ENCODE results near the gene CD2AP.

CD2AP gene

DNA sequence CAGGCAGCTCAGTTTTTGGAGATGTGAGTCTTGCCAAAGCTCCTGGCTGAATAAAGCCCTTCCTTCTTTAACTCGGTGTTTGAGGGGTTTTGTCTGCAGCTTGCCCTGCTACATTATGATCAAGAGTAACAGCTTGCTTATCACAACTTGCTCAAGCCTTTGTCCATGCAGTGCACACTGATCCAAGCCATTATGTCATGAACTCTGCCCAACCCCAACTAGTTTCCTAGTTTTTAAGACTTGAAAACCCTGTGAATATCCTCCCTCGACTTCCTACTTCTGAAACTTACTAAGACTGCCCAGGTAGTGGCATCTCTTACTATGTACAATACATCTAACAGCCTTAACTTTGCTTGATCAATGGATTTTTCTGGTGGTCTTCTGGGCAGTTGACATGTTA, 170.4 kb downstream of the CD2AP start:
- DNase-seq = no peak

DNA sequence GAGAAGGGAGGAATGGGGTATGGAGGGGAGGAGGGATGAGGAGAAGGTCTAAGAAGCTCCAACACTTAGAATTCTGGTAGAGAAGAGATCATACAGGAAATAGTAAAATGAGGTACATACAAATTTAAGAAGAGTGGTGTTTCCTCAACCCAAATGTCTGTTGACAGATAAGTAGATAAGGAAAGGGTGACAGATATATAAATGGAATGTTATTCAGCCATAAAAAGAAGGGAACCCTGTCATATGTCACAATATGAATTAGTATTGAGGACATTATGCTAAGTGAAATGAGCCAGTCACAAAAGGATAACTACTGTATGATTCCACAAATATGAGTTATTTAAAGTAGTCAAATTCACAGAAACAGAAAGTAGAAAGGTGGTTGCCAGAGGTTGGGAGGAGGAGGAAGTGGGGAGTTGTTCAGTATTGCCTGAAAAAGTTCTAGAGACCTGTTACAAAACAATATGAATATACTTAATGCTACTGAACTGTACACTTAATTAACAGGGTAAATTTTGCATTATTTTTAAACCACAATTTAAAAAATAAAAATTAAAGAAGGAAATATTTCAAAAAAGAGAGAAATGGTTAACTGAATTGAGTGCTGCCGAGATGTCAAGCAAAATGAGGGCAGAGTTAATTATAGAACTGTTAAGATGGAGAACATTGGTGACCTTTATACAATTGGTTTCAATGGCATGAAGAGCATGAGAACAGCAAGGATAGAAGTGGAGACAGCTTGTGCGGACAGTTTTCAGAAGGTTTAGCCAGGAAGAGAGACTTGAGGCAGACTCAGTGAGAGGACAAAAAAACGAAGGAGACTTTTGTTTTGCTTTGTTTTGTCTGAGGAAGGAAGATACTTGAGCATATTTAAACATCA, 173.2 kb downstream of the CD2AP start:
- no peak for DNase-seq

DNA sequence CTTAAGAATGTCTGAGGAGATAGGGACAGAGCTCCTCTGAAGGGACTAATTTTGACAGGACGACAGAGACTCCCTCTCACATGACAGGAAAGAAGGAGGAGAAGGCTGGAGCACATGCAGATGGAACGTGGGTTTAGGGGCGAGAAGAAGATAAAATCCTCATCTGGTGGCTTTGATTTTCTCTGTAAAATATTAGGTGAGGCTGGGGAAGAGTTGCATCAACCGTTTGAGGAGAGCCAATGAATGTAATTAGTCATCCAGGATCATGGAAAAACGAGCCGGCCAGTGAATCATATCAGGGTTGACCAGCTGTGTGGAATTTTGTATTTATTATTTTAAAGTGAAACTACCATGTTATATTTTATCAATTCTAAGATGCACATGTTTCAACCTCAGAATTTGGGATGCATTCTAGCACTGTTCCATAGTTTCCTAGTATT, 173.9 kb downstream of the CD2AP start:
- no peak for DNase-seq

DNA sequence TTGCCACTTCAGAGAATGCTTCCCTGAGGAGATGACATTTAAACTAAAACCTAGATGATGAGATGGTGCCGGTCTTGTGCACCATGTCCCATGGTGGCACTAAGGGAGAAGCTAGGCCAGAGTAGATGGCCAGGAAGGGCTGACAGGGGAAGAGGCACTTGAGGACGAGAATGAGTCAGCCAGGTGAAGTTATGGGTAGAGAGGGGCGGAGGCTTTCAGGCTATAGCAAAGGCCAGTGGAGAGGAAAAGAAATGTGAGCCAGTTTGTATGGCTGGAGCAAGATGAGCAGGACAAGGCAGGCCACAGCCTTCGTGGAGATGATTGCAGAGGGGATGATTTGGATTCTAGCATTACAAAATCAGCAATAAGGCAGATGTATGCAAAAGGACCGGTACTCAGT, 176.1 kb downstream of the CD2AP start:
- no peak for DNase-seq

DNA sequence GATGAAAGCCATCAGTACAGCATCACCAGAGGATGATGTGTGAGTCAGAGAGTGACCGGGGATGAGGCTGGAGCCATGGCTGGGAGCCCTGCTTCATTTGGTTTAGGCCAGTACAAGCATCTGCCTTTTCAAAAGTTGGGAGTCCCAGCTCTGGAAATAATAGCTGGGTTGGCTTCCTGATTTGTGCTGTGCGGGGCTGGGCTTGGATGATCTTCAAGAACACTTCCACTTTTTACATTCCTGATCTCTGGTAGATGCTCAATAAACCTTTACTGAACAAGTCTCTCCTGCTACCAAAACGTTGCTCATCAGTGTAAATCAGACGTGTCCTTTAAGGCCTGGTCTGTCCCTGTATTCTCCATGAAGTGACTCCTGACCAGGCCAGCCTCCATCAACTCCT, 176.7 kb downstream of the CD2AP start:
- DNase-seq = no peak

DNA sequence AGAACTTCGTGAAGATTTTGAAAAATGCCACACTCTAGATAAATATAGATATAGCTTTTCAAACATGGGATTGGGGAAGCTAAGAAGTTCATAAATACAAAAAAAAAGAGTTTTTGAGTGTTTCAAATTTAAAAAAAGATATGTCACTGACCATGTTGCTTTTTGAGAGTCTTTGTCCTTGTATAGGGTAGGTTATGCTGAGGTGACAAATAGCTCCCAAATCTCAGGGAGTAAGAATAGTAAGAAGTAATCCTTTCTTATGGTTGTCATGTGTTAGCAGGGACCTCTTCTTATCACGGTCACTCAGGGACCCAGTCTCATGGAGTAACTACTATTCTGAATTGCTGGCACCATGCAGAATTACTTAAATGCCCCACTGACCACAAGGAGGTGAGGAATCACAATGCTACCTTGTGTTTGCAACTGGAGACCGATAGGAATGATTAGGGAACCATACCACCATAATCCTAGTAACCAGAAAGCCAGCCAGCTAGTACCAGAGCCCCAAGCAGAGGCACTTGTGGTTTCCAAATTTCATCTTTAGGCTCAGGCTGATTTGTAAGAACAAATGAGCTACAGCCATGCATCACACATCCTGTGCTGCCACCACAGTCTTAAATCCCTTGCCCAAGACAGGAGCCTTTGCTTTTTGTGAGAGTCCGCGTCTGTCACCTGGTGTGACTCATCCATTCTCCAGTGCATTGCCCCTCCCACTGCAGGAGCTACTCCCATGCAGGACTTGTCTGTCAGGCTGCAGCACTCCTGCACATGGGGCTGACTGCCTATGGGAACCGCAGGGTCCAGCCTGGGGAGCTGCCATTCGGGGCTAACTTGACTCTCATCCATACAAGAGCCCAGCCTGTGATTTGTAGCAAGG, 178.4 kb downstream of the CD2AP start:
- no peak for DNase-seq

DNA sequence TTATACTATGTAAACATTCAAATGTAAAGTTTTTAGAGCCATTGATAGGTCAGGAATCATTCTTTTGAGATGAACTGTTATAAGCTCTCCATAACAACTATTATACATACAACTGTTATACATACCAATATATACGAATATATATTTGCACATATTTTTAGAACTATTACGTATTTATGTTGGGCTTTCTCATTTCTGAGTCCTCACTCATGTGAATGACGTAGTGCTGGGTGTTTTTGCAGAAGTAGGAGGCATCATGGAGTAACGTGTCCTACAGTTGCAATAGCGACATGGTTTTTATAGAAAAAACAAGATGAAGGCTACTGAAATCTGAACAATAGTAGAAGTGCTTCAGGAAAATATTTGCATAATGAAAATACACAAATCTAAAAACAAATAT, 184.4 kb downstream of the CD2AP start:
- DNase-seq = no peak

DNA sequence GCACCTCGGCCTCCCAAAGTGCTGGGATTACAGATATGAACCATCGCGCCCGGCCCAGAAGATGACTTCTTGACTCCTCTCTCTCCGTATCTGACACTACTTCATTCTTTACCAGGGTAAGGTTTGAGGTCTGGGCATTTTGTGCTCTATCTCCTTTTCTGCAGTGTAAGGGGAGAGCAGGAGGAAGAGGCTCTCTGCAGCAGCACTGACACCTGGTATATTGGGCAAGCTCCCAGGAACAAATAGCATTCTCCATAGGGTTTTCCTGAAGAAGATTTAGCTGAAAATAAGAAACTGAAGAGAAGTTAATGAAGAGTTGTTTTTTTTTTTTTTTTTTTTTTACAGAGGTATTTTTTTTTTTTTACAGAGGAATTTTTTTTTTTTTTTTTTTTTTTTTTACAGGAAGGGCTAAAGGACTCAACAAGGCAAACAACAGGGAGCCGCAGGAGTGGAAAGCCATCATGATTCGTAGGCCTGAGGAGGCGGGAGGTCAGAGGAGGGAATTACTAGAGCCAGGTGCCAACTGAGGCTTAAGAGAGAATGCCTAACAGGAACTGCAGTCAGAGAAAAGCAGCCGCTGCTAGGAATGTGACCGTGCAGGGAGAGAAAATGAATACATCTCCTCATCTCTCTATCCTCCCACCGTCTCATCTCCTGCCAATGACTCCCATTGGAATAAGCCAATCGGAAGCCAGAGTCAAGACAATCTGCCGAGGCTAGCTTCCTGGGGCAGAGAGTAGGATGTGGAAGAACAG, 186.1 kb downstream of the CD2AP start:
- DNase-seq = no peak

DNA sequence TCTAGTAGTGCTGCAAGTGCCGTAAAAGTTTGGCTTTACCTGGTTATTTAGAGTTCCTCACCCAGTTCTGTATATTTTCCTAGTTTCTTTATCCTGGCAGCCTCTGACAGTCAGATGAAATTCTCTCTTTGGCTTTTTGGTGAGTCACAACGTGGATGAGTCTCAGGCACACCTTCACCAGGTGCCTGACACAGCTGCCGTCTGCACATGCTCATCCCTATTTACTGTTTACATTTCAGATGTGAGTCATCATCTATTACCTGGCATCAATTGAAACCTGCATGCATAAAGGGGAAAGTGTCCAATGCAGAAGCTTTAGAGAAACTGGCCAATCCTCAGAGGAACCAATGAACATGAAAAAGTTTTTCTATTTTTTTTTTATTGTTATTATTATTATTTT, 187.5 kb downstream of the CD2AP start:
- DNase-seq = no peak

DNA sequence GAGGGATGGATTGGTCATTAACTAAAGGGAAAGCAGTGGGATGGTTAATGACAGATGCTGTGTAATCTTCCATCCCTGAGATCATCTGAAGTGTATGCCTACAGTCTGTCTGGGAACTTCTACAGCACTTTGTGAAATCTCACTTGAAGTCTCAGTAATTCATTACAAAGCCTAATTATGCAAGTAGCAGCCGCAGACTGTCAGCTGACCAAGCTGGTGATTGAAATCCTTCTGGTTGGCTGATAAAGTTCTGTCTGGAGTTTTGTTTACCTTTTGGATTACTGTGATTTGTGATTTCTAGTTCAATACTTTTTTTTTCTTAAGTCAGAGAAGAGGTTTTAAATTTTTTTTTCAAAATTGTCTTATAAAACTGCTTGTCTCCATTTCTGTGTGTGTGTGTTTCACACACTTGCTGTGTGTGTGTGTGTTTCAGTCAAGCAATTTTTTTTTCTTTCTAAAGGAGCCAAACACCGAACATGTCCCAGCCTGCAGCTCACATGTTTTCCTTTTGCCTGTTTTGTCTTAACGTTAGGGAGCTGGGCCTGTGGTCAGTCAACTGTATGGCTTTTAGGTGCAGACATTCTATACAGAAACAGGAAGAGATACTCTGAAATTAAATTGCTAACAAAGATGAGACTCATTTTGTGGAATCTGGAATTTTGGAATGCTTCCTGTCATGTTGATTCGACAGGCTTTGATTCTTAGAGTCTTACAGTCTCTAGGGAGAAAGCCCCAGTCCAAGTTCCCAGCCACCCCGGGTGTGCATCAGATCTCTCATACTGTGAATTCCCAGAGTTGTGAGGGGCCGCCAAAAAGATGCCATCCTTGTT, 192.3 kb downstream of the CD2AP start:
- DNase-seq = no peak

DNA sequence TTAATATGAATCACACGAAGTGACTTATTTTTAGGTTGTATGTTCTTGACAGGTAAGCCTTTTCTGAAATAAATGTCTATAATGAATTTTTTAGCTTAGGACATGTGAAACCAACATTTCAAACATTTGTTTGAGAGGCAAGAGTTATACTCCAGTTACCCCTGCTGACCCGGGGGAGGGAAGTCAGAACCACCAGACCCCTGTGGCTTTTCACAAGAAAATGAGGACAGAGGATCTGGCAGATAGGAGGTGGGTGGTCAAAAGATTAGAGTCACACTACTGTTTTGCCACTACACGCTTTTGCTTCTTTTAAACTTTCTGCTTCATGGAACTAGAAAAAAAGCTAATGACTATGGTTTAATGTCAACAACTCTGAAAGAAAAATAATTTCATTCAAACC, 193.3 kb downstream of the CD2AP start:
- no peak for DNase-seq

DNA sequence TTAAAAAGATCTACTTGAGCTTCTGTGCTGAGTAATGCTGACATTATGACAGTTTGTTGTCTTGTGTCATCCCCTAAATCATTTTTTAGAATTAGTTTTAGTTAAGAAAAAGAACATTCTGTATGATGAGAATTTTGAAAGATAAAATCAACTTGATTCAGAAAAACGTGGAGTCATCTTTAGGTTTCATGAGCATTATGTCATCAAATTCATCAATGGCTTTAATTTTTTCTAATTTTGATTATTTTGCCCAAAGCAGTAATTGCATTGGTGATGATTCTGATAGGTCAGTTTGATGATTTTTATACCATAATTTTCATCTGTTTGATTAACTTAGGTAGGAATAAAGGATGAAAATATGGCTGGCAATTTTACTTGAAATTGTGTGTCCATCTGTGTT, 194.2 kb downstream of the CD2AP start:
- no peak for DNase-seq

DNA sequence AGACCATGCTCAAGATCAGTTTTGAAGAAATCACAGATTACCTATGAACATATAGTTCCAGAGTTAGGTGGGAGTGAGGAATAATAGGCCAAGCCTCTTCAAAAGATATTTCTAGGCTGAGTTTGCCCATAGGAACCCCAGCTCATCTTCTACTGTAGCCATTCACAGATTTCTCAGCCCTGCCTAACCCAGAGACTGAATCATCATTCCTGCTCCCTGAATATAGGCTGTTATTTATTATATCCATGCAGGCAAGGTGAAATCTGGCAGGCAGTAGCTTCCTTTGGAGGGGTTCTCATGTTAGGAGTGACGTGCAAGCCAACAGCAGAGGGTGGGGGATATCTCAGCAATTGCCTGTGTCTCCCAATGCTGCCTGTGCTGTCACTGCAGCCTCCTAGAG, 195.2 kb downstream of the CD2AP start:
- no peak for DNase-seq

DNA sequence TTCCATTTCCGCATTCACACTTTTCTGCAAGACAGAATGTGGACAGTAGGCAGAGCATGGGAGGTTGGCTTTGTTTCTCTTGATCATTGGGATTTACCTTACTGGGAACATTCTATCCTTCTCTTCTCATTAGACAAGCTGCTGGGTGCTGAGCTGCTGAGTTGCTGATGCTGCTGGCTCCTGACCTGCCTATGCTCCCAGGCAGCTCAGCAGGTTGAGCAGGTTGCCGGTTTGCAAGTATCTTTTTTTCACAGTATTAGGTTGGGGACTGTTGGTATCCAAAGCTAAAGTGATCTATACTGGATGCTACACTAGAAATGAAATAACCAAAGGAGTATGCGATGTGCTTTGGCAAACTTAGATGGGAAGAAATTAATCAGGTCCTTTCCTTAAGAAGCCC, 197.1 kb downstream of the CD2AP start:
- DNase-seq = no peak

Measured in SW 1271 (cell line).